ENCODE measurements around the gene SLC1A1. TPM values are rescaled to one million over a fixed set of nuclear protein-coding genes. Genes with fewer than 3 reads are reported as not detected.

Gene SLC1A1
- polyA plus RNA-seq (2012; ENCODE audit: insufficient read length, low read depth), result not detected

DNA sequence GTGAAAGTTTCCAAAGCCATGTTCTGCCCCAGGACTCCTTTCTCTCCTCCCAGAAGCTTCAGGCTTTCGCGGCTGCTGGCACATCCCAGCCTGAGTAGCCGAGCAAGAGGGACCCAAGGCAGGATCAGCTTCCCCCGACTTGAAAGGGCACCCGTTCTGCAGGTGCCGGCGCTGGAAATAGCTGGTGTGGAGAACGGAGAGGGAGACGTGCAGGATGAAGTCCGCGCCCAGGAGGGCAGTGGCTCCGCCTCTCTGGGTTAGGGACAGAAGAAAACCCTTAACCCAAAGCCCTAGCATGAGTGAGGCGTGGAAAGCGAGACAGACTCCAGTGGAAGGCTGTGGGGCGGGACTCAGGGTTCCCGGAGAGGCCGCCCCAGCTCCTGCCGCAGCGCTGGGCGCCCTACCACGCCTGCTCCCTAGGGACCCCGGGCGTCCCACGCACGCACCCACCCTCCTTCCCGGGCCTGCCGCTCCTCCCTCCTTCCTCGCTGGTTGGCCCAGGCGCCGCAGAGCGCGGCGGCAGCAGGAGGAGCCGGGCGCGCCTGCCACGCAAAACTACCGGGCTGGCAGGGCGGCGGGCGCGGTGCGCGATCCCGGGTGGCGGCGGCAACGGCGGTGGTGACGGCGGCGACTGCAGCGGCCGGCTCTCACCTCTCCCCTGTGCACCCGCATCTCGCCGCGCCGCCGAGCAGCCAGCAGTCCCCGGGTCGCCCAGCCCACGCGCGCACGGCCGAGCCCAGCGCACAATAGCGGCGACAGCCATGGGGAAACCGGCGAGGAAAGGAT is at the start of gene SLC1A1:
SLC1A1 (plus strand) TSS at position 550 of the 786 bp plus-strand sequence; CDS start at position 762, 212 bp downstream.
- no peak for TF ChIP-seq FOXP2 (optimal IDR thresholded peaks at IDR 0.05; ENCODE audit: borderline replicate concordance, extremely low read depth, extremely low read length, insufficient read depth)
- TF ChIP-seq POLR2AphosphoS5 (IDR thresholded peaks at IDR 0.05; ENCODE audit: low read depth, low read length), result no peak
- TF ChIP-seq, protein P1, sequence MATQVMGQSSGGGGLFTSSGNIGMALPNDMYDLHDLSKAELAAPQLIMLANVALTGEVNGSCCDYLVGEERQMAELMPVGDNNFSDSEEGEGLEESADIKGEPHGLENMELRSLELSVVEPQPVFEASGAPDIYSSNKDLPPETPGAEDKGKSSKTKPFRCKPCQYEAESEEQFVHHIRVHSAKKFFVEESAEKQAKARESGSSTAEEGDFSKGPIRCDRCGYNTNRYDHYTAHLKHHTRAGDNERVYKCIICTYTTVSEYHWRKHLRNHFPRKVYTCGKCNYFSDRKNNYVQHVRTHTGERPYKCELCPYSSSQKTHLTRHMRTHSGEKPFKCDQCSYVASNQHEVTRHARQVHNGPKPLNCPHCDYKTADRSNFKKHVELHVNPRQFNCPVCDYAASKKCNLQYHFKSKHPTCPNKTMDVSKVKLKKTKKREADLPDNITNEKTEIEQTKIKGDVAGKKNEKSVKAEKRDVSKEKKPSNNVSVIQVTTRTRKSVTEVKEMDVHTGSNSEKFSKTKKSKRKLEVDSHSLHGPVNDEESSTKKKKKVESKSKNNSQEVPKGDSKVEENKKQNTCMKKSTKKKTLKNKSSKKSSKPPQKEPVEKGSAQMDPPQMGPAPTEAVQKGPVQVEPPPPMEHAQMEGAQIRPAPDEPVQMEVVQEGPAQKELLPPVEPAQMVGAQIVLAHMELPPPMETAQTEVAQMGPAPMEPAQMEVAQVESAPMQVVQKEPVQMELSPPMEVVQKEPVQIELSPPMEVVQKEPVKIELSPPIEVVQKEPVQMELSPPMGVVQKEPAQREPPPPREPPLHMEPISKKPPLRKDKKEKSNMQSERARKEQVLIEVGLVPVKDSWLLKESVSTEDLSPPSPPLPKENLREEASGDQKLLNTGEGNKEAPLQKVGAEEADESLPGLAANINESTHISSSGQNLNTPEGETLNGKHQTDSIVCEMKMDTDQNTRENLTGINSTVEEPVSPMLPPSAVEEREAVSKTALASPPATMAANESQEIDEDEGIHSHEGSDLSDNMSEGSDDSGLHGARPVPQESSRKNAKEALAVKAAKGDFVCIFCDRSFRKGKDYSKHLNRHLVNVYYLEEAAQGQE (IDR thresholded peaks at IDR 0.05; ENCODE audit: insufficient read depth in 1 of 2, low read depth in 2 of 2, low read length in 2 of 2), result no peak
- TF ChIP-seq TAF1 (IDR thresholded peaks at IDR 0.05; ENCODE audit: borderline replicate concordance, insufficient read depth, low read length), result no peak
- no peak for TF ChIP-seq SIN3A (IDR thresholded peaks at IDR 0.05; ENCODE audit: borderline replicate concordance, insufficient read depth, low read length)

DNA sequence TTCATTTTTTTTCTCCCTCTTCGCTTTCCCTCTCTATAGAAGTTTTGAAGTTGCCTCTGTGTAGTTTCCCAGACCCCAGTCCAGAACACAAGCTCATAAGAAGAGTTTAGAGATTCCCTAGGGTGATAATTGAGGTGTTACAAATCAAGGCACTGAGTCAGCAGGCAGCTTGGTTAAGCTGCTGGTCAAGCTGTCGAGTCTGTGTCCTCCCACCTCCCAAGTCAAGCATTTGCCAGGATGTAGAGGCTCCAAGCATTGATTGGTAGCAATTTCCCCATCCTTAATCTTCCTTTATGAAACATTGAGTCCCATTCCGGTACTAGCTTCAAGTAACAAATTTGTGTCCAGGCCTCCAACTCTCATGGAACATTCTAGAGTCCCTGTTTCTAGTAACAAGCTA is 47.5 kb upstream of the SLC1A1 start:
- TF ChIP-seq, protein P1 (IDR thresholded peaks at IDR 0.05; ENCODE audit: insufficient read depth in 1 of 2, low read depth in 2 of 2, low read length in 2 of 2), result no peak
- TF ChIP-seq POLR2AphosphoS5 (IDR thresholded peaks at IDR 0.05; ENCODE audit: low read depth, low read length) (no peak), TAF1 (IDR thresholded peaks at IDR 0.05; ENCODE audit: borderline replicate concordance, insufficient read depth, low read length) (no peak), SIN3A (IDR thresholded peaks at IDR 0.05; ENCODE audit: borderline replicate concordance, insufficient read depth, low read length) (no peak), FOXP2 (optimal IDR thresholded peaks at IDR 0.05; ENCODE audit: borderline replicate concordance, extremely low read depth, extremely low read length, insufficient read depth) (no peak)

DNA sequence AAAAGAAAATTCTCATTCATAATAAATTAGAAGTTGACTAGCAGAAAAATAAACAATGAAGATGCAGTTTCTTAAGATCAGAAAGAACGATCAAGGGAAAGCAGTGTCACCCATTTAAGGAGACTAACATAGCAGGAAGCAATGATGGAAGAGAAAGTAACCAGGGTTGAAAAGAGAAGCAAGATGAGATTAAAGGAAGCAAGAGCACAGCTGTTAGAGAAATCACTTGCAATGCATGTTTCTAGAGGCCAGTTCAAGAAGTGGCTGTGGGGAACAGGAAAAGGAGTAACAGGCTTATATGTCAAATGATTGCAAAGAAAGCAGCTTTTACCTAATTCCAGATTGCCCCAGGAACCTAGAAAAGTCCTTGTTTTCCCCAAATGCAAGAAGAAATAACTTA is 46.8 kb upstream of the SLC1A1 start:
- TF ChIP-seq FOXP2 (optimal IDR thresholded peaks at IDR 0.05; ENCODE audit: borderline replicate concordance, extremely low read depth, extremely low read length, insufficient read depth), result no peak
- TF ChIP-seq POLR2AphosphoS5 (IDR thresholded peaks at IDR 0.05; ENCODE audit: low read depth, low read length), result no peak
- TF ChIP-seq TAF1 (IDR thresholded peaks at IDR 0.05; ENCODE audit: borderline replicate concordance, insufficient read depth, low read length), result no peak
- TF ChIP-seq, protein P1 (IDR thresholded peaks at IDR 0.05; ENCODE audit: insufficient read depth in 1 of 2, low read depth in 2 of 2, low read length in 2 of 2), result no peak
- no peak for TF ChIP-seq SIN3A (IDR thresholded peaks at IDR 0.05; ENCODE audit: borderline replicate concordance, insufficient read depth, low read length)

DNA sequence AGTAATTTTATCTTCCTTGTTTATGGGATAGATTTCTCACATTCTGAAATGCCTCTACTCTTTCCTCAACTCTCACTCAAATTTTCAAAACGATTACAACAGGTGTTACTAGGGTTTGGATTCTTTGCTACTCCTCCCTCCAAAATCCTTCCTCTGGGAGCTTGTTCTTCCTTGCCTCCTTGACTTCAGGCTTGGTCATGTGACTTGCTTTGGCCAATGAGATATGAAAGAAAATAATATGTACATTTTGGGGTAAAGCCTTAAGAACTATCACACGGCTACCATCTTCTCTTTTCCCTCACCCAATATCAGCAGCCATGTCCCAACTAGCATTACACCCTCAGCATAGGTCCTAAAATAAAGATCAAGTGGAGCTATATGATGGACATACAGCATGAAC is 28.8 kb upstream of the SLC1A1 start:
- TF ChIP-seq, protein P1 (IDR thresholded peaks at IDR 0.05; ENCODE audit: insufficient read depth in 1 of 2, low read depth in 2 of 2, low read length in 2 of 2), result no peak
- no peak for TF ChIP-seq FOXP2 (optimal IDR thresholded peaks at IDR 0.05; ENCODE audit: borderline replicate concordance, extremely low read depth, extremely low read length, insufficient read depth)
- TF ChIP-seq TAF1 (IDR thresholded peaks at IDR 0.05; ENCODE audit: borderline replicate concordance, insufficient read depth, low read length), result no peak
- no peak for TF ChIP-seq SIN3A (IDR thresholded peaks at IDR 0.05; ENCODE audit: borderline replicate concordance, insufficient read depth, low read length)
- no peak for TF ChIP-seq POLR2AphosphoS5 (IDR thresholded peaks at IDR 0.05; ENCODE audit: low read depth, low read length)

Measured in PFSK-1 (cell line).